RWPE2 (cell line): ENCODE data around the gene VAC14.
A peak's percentile ranks its signal among the peaks of the same experiment; 100 is the strongest.

ENCODE experiments used
- ATAC-seq: fragments of 200-7000 bp; cut with Tn5 transposase; 3 replicates; pipeline ENCODE4 v1.9.1; 2021; ENCODE audit warnings: low read depth
- DNase-seq: peaks from one replicate; pipeline ENCODE4 v3.0.0-alpha.2; 2020; ENCODE audit warnings: low spot score
- H3K27ac ChIP-seq: fragments of 450-650 bp; 2 replicates; pipeline ENCODE4 v1.5.1; 2017; ENCODE audit warnings: mild to moderate bottlenecking; ENCODE audit not compliant: poor library complexity, severe bottlenecking
- H3K27me3 ChIP-seq: fragments of 250-450 bp; sonication (Bioruptor Pico); 2 replicates; pipeline ENCODE4 v1.5.1; 2021; ENCODE audit warnings: mild to moderate bottlenecking, moderate library complexity; ENCODE audit not compliant: insufficient read depth, poor library complexity, severe bottlenecking
- H3K36me3 ChIP-seq: fragments of 250-450 bp; sonication (Bioruptor Pico); 2 replicates; pipeline ENCODE4 v1.5.1; 2020; ENCODE audit warnings: low read depth, mild to moderate bottlenecking, moderate library complexity
- H3K4me1 ChIP-seq: fragments of 250-450 bp; sonication (Bioruptor Pico); 2 replicates; pipeline ENCODE4 v1.5.1; 2021; ENCODE audit warnings: mild to moderate bottlenecking, moderate library complexity; ENCODE audit not compliant: insufficient read depth, poor library complexity, severe bottlenecking
- H3K4me3 ChIP-seq: fragments of 250-450 bp; sonication (Bioruptor Pico); 2 replicates; pipeline ENCODE4 v1.5.1; 2021; ENCODE audit warnings: mild to moderate bottlenecking, moderate library complexity; ENCODE audit not compliant: severe bottlenecking
- H3K9me3 ChIP-seq: fragments of 250-450 bp; sonication (Bioruptor Pico); 2 replicates; pipeline ENCODE4 v1.5.1; 2021; ENCODE audit warnings: mild to moderate bottlenecking, moderate library complexity; ENCODE audit not compliant: severe bottlenecking
- TF ChIP-seq, protein P1 (sequence below): fragments of 450-650 bp; IDR thresholded peaks from one replicate; pipeline ENCODE4 v1.5.1; 2017; ENCODE audit warnings: mild to moderate bottlenecking, moderate library complexity; ENCODE audit not compliant: poor library complexity, severe bottlenecking

The VAC14 gene

DNA sequence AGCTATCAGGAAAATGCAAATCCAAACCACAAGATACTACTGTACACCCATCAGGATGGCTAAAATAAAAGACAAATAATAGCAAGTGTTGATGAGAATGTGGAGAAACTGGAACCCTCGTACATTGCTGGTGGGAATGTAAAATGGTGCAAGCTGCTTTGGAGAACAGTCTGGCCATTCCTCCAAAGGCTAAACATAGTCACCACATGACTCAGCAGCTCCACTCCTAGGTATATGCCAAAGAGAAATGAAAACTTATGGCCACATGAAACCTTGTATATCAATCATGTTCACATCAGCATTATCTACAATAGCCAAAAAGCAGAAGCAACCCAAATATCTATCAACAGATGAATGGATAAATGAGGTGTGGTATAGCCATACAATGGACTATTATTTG lies 28.5 kb downstream of the VAC14 start:
- no peaks in the 10 kb centered on the region for H3K9me3 ChIP-seq
- H3K27ac ChIP-seq: no peak overlapping the region
- H3K27me3 ChIP-seq: no peaks in the 10 kb centered on the region
- H3K4me1 ChIP-seq: peaks cover 9% of the 10 kb centered on the region
- TF ChIP-seq, protein P1, sequence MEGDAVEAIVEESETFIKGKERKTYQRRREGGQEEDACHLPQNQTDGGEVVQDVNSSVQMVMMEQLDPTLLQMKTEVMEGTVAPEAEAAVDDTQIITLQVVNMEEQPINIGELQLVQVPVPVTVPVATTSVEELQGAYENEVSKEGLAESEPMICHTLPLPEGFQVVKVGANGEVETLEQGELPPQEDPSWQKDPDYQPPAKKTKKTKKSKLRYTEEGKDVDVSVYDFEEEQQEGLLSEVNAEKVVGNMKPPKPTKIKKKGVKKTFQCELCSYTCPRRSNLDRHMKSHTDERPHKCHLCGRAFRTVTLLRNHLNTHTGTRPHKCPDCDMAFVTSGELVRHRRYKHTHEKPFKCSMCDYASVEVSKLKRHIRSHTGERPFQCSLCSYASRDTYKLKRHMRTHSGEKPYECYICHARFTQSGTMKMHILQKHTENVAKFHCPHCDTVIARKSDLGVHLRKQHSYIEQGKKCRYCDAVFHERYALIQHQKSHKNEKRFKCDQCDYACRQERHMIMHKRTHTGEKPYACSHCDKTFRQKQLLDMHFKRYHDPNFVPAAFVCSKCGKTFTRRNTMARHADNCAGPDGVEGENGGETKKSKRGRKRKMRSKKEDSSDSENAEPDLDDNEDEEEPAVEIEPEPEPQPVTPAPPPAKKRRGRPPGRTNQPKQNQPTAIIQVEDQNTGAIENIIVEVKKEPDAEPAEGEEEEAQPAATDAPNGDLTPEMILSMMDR: no peak
- H3K36me3 ChIP-seq: peaks cover 24% of the 10 kb centered on the region
- H3K4me3 ChIP-seq: no peak overlapping the region
- DNase-seq (no peak), ATAC-seq (peak; percentile 35; the same call in 1 of the 3 replicates)

- H3K27ac ChIP-seq: no peak overlapping the region
- TF ChIP-seq, protein P1: peak; percentile 98
- H3K9me3 ChIP-seq: no peaks in the 10 kb centered on the region
- DNase-seq (no peak), ATAC-seq (peak; percentile 76)
- peaks cover 9% of the 10 kb centered on the region for H3K4me1 ChIP-seq
- no peak overlapping the region for H3K4me3 ChIP-seq
- peaks cover 16% of the 10 kb centered on the region; the same call in 1 of the 2 replicates for H3K36me3 ChIP-seq
- H3K27me3 ChIP-seq: no peaks in the 10 kb centered on the region
Measured at GRCh38 chr16:70770626-70771552, 30.1 kb downstream of the VAC14 start.

DNA sequence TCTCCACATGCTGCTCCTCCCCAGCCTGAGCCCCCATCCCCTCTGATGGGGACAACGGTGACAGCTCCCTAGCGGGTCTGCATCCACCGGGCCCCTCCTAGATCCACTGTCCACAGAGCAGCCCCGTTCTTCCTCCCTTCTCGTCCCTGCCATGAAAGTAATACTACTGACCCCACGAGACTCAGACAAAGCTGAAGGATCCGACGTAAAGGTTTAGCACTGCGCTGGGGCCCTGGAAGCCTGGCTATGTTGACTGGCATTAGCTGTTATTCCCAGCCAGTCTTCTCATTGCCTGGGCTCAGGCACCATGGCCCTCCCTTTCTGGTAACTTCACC lies 30.7 kb downstream of the VAC14 start:
- peaks cover 9% of the 10 kb centered on the region for H3K4me1 ChIP-seq
- H3K27ac ChIP-seq: no peak overlapping the region
- H3K4me3 ChIP-seq: no peak overlapping the region
- peaks cover 15% of the 10 kb centered on the region; the same call in 1 of the 2 replicates for H3K36me3 ChIP-seq
- DNase-seq (no peak), ATAC-seq (no peak)
- H3K9me3 ChIP-seq: no peaks in the 10 kb centered on the region
- TF ChIP-seq, protein P1: no peak
- H3K27me3 ChIP-seq: no peaks in the 10 kb centered on the region

GRCh38 chr16:70769761-70770160 lies 31.2 kb downstream of the VAC14 start:
- H3K27me3 ChIP-seq: no peaks in the 10 kb centered on the region
- H3K9me3 ChIP-seq: no peaks in the 10 kb centered on the region
- H3K36me3 ChIP-seq: peaks cover 15% of the 10 kb centered on the region; the same call in 1 of the 2 replicates
- TF ChIP-seq, protein P1: no peak
- DNase-seq (peak; percentile 45), ATAC-seq (no peak)
- H3K4me1 ChIP-seq: peaks cover 9% of the 10 kb centered on the region
- H3K4me3 ChIP-seq: no peak overlapping the region
- no peak overlapping the region for H3K27ac ChIP-seq

DNA sequence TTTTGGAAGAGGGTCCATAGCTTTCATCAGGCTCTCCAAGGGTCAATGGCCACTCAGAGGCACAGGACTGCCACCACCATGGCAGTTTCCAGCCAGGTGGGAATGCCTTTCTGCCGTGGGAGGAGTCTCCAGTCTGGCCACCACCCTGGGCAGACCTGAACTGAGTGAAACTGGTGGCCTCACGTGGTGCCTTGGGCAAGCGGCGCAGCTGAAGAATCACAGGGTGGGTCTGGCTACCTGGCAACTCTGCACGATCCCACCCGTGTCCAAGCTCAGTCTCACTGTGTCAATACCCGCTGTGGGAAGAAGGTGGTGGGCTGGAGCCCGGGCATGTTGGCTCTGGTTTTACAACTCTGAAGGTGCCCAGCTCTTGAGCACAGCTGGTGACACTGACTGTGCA lies 31.8 kb downstream of the VAC14 start:
- peaks cover 15% of the 10 kb centered on the region; the same call in 1 of the 2 replicates for H3K36me3 ChIP-seq
- no peak overlapping the region for H3K27ac ChIP-seq
- peak; percentile 53 for DNase-seq
- TF ChIP-seq, protein P1: no peak
- no peak for ATAC-seq
- H3K27me3 ChIP-seq: no peaks in the 10 kb centered on the region
- no peaks in the 10 kb centered on the region for H3K9me3 ChIP-seq
- H3K4me3 ChIP-seq: no peak overlapping the region
- peaks cover 9% of the 10 kb centered on the region for H3K4me1 ChIP-seq
